ENCODE data around the gene BUB1B.
"Not testable (repeated sequence)": the region's sequence is repeated elsewhere in the genome, so short reads cannot be mapped to it uniquely, and the experiment has no call there.

The BUB1B gene

GRCh38 chr15:40160689-40161688 lies at the start of gene BUB1B:
BUB1B (plus strand) TSS chr15:40161069; CDS start chr15:40161221, 152 bp downstream.
- DNase-seq (ENCODE audit: low read depth in 2 of 2), result peak; percentile 82 to 83

- DNase-seq (ENCODE audit: low read depth in 2 of 2), result no peak
Measured at GRCh38 chr15:40111888-40112287, 49.0 kb upstream of the BUB1B start.

- DNase-seq (ENCODE audit: low read depth in 2 of 2), result no peak
Measured at GRCh38 chr15:40112789-40113188, 48.1 kb upstream of the BUB1B start.

- DNase-seq (ENCODE audit: low read depth in 2 of 2), result no peak
Measured at GRCh38 chr15:40114218-40114617, 46.7 kb upstream of the BUB1B start.

DNA sequence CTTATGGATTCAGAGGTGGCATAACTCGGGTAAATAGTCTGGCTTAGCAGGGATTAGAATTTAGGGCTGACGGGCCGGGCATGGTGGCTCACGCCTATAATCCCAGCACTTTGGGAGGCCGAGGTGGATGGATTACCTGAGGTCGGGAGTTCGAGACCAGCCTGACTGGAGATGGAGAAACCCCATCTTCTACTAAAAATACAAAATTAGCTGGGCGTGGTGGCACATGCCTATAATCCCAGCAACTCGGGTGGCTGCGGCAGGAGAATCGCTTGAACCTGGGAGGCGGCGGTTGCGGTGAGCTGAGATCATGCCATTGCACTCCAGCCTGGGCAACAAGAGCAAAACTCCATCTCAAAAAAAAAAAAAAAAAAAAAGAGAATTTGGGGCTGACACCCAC lies 45.8 kb upstream of the BUB1B start:
- DNase-seq (ENCODE audit: low read depth in 2 of 2), result not testable (repeated sequence)

DNA sequence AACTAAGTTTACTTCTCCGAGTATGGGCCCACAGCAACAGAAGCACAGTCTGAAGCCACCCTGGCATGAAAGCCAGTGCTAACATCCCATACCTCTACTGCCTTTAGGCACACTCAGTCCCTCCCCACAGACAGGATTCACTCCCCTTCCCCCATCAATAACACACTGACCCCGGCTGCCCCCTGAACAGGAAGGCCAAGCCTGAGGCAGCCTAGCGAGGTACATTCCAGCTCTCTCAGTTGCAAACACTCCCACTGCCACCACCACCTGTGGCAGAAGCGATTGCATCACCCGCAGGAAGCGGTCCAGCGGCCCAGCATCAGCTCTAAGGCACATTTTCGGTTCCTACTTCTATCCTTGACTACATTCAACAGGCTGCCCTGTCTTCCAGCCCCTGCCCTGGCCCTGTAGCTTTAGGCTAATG lies 45.2 kb upstream of the BUB1B start:
- DNase-seq (ENCODE audit: low read depth in 2 of 2), result no peak

- DNase-seq (ENCODE audit: low read depth in 2 of 2), result no peak
Measured at GRCh38 chr15:40118473-40118872, 42.4 kb upstream of the BUB1B start.

GRCh38 chr15:40121911-40122638 lies 38.8 kb upstream of the BUB1B start:
- no peak for DNase-seq (ENCODE audit: low read depth in 2 of 2)

DNA sequence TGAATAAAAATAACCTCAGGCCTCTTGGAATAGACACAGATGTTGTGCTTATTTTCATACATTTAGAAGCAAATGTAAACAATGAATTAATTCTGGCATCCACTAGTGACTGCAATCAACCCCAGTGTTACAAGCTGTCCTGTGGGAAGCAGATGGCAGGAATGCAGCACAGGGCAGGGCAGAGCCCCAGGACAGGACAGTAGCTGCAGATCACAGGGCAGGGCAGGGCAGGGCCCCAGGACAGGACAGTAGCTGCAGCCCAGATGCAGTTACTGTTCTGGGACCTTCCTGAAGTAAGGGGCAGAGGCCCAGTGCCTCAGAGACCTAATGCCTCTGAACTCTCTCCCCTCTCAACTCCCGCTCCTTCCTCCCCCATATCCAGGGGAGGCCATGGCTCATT lies 37.9 kb upstream of the BUB1B start:
- DNase-seq (ENCODE audit: low read depth in 2 of 2), result not testable (repeated sequence)

GRCh38 chr15:40123863-40124262 lies 37.0 kb upstream of the BUB1B start:
- DNase-seq (ENCODE audit: low read depth in 2 of 2), result not testable (repeated sequence)

- not testable (repeated sequence) for DNase-seq (ENCODE audit: low read depth in 2 of 2)
Measured at GRCh38 chr15:40124333-40124732, 36.5 kb upstream of the BUB1B start.

DNA sequence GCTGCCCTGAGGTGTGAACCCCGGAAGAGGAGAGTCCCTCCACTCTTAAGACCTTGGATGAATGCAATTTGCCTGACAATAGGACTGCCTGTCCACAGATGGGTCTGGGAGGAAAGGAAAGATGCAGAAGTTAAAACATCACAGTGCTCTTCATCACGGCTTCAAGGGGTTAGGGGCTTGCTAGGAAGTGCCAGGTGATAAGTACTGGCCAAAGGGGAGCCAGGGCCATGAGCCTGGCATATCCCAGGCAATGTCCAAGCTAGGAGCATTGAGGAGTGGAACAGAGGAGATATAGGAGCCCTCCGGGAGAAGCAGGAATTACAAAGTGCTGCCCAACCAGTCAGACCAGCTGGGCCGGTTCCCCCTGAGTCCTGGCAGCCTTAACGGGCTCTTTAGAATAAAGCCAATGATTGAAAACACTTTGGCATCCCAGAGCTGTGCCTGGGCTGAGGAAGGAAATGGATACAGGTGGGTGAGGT lies 36.0 kb upstream of the BUB1B start:
- not testable (repeated sequence) for DNase-seq (ENCODE audit: low read depth in 2 of 2)

DNA sequence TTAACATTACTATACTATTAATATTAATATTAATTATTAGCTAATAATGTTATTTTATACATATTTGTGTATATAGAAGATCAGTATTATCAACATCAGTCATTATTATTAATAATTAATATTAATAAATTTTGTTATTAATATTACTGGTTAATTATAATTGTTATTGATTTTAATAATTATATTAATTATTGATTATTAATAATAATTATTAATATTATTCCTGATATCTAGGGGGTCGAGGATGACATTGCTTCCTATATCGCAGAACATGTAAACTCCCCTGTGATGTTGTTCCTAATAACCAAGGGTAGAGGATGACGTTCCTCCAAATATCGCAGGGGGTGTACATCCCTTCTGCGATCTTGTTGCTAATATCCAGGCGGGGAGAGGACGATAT lies 34.9 kb upstream of the BUB1B start:
- DNase-seq (ENCODE audit: low read depth in 2 of 2), result no peak

DNA sequence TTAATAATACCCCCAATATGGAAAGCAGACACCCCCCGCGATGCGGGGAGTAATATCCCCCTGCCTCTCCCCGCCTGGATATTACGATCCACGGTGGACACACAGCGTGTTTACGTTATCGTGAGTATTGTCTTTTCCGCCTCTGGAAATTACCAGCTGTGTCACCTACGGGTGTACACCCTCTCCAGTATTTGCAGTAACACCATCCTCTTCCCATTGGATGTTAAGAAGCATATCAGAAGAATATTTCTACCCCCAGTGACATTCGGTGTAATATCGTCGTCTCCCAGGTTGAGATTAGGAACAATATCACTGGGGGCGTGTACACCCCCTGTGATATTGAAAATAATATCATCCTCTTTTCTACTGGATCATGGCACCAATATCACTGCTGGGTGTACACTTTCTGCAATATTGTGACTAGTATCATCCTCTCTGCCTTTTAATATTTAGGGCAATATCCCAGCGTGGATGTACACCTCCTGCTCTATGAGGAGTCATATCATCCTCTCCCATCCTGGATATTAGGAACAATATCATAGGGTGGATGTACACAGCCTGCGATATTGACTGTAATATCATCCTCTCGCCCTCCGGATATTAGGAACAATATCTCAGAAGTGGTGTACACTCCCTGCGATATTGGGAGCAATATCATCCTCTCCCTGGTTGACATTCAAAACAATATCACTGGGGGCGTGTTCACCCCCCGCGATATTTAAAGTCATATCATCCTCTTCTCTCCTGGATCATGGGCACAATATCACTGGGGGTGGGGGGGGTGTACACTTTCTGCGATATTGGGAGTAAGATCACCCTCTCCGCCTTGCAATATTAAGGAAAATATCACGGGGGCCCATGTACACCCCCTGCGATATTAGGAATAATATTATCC lies 31.9 kb upstream of the BUB1B start:
- no peak for DNase-seq (ENCODE audit: low read depth in 2 of 2)

DNA sequence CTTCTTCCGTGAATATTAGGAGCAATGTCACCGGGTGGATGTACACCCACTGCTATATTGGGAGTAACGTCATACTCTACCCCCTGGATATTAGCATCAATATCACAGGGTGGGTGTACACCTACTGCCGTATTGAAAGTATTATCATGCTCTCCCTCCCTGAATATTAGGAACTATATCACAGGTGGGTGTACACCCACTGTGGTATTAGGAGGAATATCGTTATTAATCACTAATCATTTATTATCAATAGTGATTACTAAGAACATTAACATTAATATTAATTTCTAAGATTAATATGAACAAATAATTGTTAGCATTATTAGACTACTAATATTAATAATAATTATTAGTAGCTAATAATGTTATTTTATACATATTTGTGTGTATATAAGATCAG lies 30.8 kb upstream of the BUB1B start:
- no peak for DNase-seq (ENCODE audit: low read depth in 2 of 2)

DNA sequence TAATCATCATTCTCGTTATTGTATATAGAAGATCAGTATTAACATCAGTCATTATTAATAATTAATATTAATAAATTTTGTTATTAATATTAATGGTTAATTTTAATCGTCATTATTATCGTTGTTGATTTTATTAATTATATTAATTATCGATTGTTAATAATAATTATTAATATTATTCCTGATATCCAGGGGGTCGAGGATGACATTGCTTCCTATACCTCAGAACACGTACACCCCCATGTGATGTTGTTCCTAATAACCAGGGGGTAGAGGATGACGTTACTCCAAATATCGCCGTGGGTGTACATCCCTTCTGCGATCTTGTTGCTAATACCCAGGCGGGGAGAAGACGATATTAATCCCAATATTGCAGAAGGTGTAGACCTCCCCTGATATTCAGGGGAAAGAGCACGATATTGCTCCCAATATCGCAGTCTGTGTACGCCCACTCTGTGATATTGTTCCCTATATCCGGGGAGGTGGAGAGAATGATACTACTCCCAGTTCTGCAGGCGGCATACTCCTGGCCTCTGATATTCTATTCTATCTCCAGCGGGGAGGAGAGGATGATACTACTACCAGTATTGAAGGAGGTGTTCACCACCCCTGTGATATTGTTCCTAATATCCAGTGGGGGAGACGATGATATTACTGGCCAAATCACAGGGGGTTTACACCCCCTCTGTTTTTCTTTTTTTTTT lies 29.9 kb upstream of the BUB1B start:
- DNase-seq (ENCODE audit: low read depth in 2 of 2), result no peak

GRCh38 chr15:40133544-40133943 lies 27.3 kb upstream of the BUB1B start:
- DNase-seq (ENCODE audit: low read depth in 2 of 2), result no peak

GRCh38 chr15:40134885-40135284 lies 26.0 kb upstream of the BUB1B start:
- no peak for DNase-seq (ENCODE audit: low read depth in 2 of 2)

DNA sequence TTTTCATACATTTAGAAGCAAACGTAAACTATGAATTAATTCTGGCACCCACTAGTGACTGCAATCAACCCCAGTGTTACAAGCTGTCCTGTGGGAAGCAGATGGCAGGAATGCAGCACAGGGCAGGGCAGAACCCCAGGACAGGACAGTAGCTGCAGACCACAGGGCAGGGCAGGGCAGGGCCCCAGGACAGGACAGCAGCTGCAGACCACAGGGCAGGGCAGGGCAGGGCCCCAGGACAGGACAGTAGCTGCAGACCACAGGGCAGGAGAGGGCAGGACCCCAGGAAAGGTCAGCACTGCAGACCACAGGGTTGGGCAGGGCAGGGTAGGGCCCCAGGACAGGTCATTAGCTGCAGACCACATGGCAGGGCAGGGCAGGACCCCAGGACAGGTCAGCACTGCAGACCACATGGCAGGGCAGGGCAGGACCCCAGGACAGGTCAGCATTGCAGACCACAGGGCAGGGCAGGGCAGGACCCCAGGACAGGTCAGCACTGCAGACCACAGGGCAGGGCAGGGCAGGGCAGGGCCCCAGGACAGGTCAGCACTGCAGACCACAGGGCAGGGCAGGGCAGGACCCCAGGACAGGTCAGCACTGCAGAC lies 24.9 kb upstream of the BUB1B start:
- DNase-seq (ENCODE audit: low read depth in 2 of 2), result not testable (repeated sequence)
